ENCODE data around the gene PIK3R3. TPM values are rescaled to one million over a fixed set of nuclear protein-coding genes. Genes with fewer than 3 reads are reported as not detected.

PIK3R3 gene
- total and polyA plus RNA-seq, 9 of the 15 experiments (the other 6 are each of a cell fraction or from before 2014, with no cell fraction given) = 1.4 to 7.7 (median 4.6) TPM

DNA sequence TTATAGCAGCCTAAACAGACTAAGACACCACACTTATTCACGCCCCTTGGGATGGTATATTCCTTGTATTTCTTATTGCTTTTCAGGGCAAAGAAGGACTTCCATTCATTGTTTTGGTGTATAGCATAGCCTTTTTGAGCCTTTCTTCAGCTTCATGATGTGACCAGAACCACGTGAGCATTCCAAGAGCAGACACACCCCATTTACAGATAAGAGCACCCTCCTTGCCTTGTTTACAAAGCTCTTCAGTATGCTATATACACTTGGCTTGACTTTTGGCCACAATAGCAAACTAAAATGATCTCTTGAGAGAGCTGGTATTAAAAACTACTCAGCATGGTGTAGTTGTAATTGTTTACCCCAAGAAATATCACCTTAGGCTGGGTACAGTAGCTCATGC, 78.7 kb downstream of the PIK3R3 start (continued):
- TF ChIP-seq, protein P1, sequence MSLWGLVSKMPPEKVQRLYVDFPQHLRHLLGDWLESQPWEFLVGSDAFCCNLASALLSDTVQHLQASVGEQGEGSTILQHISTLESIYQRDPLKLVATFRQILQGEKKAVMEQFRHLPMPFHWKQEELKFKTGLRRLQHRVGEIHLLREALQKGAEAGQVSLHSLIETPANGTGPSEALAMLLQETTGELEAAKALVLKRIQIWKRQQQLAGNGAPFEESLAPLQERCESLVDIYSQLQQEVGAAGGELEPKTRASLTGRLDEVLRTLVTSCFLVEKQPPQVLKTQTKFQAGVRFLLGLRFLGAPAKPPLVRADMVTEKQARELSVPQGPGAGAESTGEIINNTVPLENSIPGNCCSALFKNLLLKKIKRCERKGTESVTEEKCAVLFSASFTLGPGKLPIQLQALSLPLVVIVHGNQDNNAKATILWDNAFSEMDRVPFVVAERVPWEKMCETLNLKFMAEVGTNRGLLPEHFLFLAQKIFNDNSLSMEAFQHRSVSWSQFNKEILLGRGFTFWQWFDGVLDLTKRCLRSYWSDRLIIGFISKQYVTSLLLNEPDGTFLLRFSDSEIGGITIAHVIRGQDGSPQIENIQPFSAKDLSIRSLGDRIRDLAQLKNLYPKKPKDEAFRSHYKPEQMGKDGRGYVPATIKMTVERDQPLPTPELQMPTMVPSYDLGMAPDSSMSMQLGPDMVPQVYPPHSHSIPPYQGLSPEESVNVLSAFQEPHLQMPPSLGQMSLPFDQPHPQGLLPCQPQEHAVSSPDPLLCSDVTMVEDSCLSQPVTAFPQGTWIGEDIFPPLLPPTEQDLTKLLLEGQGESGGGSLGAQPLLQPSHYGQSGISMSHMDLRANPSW (CRISPR knock-in tag; IDR thresholded peaks at IDR 0.05) = no peak
- TF ChIP-seq, protein P2, sequence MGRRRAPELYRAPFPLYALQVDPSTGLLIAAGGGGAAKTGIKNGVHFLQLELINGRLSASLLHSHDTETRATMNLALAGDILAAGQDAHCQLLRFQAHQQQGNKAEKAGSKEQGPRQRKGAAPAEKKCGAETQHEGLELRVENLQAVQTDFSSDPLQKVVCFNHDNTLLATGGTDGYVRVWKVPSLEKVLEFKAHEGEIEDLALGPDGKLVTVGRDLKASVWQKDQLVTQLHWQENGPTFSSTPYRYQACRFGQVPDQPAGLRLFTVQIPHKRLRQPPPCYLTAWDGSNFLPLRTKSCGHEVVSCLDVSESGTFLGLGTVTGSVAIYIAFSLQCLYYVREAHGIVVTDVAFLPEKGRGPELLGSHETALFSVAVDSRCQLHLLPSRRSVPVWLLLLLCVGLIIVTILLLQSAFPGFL (CRISPR knock-in tag; IDR thresholded peaks at IDR 0.05) = no peak
- no peak for TF ChIP-seq CBX3 (IDR thresholded peaks at IDR 0.05; ENCODE audit: borderline replicate concordance in 1 of 2, low read length in 2 of 2)
- TF ChIP-seq KLF6 (CRISPR knock-in tag; IDR thresholded peaks at IDR 0.05; ENCODE audit: borderline replicate concordance) = peak; percentile 58; the same call in 1 of the 2 replicates
- no peak for TF ChIP-seq ZBTB17 (CRISPR knock-in tag; IDR thresholded peaks at IDR 0.05)
- TF ChIP-seq ZNF592 (IDR thresholded peaks at IDR 0.05) = peak; percentile 63; the same call in 1 of the 2 replicates
- TF ChIP-seq BMI1 (IDR thresholded peaks at IDR 0.05; ENCODE audit: low read length) = no peak
- TF ChIP-seq FOXA3 (CRISPR knock-in tag; conservative IDR thresholded peaks at IDR 0.05 in 1 of 2, IDR thresholded peaks at IDR 0.05 in 1 of 2) = peak; percentile 96
- TF ChIP-seq RCOR1 (IDR thresholded peaks at IDR 0.05; ENCODE audit: borderline replicate concordance in 1 of 2, low read depth in 2 of 2, low read length in 2 of 2) = peak in 1 of 2 experiments; percentile 69; a peak in 1 of 4 replicates
- TF ChIP-seq NCOA2 (IDR thresholded peaks at IDR 0.05; ENCODE audit: partially characterized antibody in 2 of 2) = no peak
- TF ChIP-seq ZNF311 (CRISPR knock-in tag; IDR thresholded peaks at IDR 0.05) = no peak
- TF ChIP-seq ZNF324 (CRISPR knock-in tag; IDR thresholded peaks at IDR 0.05) = peak; percentile 91
- TF ChIP-seq FOXK2 (conservative IDR thresholded peaks at IDR 0.05 in 1 of 2, IDR thresholded peaks at IDR 0.05 in 1 of 2; ENCODE audit: low read depth in 2 of 2) = peak; percentile 98 to 99

Measured in K562 (cell line).